ENCODE data around the gene CADPS2. TPM values are rescaled to one million over a fixed set of nuclear protein-coding genes. Genes with fewer than 3 reads are reported as not detected.

Gene CADPS2
- total RNA-seq, 4 donors from 2014 or later, result 27.7 to 46.2 (median 32.6) TPM

DNA sequence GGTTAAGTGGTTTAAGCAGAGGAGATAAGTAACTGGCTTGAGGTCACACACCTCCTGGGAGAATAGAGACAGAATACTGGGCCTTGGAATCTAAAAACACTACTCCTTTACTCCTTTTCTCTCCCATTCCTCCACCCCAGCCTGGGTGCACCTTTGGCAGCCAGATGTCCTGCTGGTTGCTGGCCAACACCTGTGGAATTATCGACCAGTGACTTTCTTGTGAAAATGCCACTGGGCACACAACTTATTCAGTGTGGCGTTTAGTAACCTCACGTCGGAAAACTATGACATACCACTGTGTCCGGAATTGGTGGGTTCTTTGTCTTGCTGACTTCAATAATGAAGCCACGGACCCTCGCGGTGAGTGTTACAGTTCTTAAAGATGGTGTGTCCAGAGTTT, 213.7 kb downstream of the CADPS2 start:
- DNase-seq, result no peak
- Histone ChIP-seq H3K4me1 (peaks cover 7 to 10% of the 10 kb centered on the region in 2 donors), H3K27ac (no peak overlapping the region), H3K36me3 (no peaks in the 10 kb centered on the region), H3K9me3 (no peaks in the 10 kb centered on the region), H3K27me3 (no peaks in the 10 kb centered on the region), H3K4me3 (replicated peaks in 1 of 3) (no peak overlapping the region)
- intact Hi-C loops (cut with DNase I), result no loop called here
- TF ChIP-seq, protein P1, sequence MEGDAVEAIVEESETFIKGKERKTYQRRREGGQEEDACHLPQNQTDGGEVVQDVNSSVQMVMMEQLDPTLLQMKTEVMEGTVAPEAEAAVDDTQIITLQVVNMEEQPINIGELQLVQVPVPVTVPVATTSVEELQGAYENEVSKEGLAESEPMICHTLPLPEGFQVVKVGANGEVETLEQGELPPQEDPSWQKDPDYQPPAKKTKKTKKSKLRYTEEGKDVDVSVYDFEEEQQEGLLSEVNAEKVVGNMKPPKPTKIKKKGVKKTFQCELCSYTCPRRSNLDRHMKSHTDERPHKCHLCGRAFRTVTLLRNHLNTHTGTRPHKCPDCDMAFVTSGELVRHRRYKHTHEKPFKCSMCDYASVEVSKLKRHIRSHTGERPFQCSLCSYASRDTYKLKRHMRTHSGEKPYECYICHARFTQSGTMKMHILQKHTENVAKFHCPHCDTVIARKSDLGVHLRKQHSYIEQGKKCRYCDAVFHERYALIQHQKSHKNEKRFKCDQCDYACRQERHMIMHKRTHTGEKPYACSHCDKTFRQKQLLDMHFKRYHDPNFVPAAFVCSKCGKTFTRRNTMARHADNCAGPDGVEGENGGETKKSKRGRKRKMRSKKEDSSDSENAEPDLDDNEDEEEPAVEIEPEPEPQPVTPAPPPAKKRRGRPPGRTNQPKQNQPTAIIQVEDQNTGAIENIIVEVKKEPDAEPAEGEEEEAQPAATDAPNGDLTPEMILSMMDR (IDR thresholded peaks at IDR 0.05), result no peak
- no peak for TF ChIP-seq POLR2A (IDR thresholded peaks at IDR 0.05)
- 95 to 98% methylated on average over 8 of the region's 8 CpGs for WGBS, 2 donors

DNA sequence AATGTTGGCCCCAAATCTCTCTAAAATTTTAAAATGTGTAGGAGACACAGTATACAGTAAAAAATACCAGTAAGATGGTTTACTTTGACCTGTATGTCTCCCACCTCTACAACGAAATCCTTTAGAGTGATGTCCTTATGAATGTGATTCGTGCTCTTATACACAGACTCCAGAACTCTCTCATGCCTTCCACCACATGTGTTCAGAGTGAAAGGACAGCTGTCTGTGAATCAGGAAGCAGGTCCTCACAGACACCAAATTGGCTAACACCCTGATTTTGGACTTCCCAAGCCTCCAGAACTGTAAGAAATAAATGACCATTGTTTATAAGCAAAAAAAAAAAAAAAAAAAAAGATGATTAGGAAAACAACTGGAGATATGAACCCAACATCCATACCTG, 222.5 kb downstream of the CADPS2 start:
- DNase-seq, result no peak
- TF ChIP-seq, protein P1 (IDR thresholded peaks at IDR 0.05), result no peak
- no peak for TF ChIP-seq POLR2A (IDR thresholded peaks at IDR 0.05)
- Histone ChIP-seq H3K9me3 (no peaks in the 10 kb centered on the region), H3K4me3 (replicated peaks in 1 of 3) (no peak overlapping the region), H3K27me3 (no peaks in the 10 kb centered on the region), H3K4me1 (no peaks in the 10 kb centered on the region), H3K36me3 (no peaks in the 10 kb centered on the region), H3K27ac (no peak overlapping the region)
- 83 to 91% methylated on average over 2 of the region's 2 CpGs for WGBS, 2 donors
- intact Hi-C loops (cut with DNase I), result no loop called here

DNA sequence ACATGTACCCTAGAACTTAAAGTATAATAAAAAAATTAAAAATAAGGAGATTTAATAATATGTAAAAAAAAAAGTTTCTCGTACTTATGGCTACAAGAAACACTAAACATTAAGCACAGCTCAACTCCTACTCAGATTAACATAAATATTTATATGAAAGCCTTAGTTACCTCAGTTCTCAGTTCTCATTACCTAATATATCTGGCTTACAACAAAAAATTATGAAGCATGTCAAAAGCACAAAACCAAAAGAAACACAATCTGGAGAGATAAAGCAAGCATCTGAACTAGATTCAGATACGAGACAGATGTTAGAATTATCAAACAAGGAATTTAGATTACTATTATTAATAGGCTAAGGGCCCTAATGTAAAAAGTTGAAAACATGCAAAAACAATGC, 227.4 kb downstream of the CADPS2 start:
- Histone ChIP-seq H3K27ac (no peak overlapping the region), H3K9me3 (no peaks in the 10 kb centered on the region), H3K4me1 (no peaks in the 10 kb centered on the region), H3K4me3 (replicated peaks in 1 of 3) (no peak overlapping the region), H3K27me3 (no peaks in the 10 kb centered on the region), H3K36me3 (no peaks in the 10 kb centered on the region)
- no peak for TF ChIP-seq POLR2A (IDR thresholded peaks at IDR 0.05)
- TF ChIP-seq, protein P1 (IDR thresholded peaks at IDR 0.05), result no peak
- intact Hi-C loops (cut with DNase I), result no loop called here
- DNase-seq, result no peak
- WGBS, 2 donors, result 80 to 91% methylated on average over 2 of the region's 2 CpGs

DNA sequence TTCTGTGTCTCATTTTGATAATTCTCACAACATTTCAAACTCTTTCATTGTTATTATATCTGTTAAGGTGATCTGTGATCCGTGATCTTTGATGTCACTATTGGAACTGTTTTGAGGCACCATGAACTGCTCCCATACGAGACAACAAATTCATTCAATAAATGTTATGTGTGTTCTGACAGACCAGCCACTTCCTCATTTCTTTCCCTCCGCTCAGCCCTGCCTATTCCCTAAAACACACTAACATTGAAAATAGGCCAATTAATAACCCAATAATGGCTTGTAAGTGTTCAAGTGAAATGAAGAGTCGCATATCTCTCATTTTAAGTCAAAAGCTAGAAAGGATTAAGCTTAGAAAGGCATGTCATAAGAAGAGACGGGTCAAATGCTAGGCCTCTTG, 232.6 kb downstream of the CADPS2 start:
- H3K36me3 ChIP-seq, result no peaks in the 10 kb centered on the region
- no peaks in the 10 kb centered on the region for H3K9me3 ChIP-seq
- no peaks in the 10 kb centered on the region for H3K4me1 ChIP-seq
- no peaks in the 10 kb centered on the region for H3K27me3 ChIP-seq
- no peak for DNase-seq
- 94% methylated on average over 5 of the region's 5 CpGs for WGBS, 2 donors
- intact Hi-C loops (cut with DNase I), result no loop called here
- no peak overlapping the region for H3K27ac ChIP-seq
- TF ChIP-seq, protein P1 (IDR thresholded peaks at IDR 0.05), result no peak
- no peak for TF ChIP-seq POLR2A (IDR thresholded peaks at IDR 0.05)
- no peak overlapping the region for H3K4me3 ChIP-seq (replicated peaks in 1 of 3)

DNA sequence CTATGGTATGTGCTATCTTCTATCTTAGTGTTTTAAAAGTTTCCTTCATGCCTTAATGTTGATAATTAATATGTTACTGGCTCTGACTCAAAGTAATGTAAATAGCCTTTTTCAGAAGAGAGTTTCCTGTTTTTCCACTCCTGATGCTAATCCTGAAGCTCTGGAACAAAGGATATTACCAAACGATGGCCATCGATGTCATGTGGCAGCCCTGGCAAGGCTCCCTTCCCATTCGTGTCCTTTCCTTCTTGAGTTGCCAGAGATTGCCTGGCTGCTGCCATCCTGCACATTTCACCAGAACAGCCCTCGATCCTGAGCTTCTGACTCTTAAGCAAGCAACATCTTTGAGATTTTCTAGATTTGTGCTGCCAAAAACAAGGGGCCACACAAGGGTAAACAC, 233.4 kb downstream of the CADPS2 start:
- DNase-seq, result no peak
- H3K36me3 ChIP-seq, result no peaks in the 10 kb centered on the region
- no peak overlapping the region for H3K4me3 ChIP-seq (replicated peaks in 1 of 3)
- H3K4me1 ChIP-seq, result no peaks in the 10 kb centered on the region
- H3K9me3 ChIP-seq, result no peaks in the 10 kb centered on the region
- no peak overlapping the region for H3K27ac ChIP-seq
- WGBS, 2 donors, result 63 to 66% methylated on average over 4 of the region's 4 CpGs
- intact Hi-C loops (cut with DNase I), result no loop called here
- TF ChIP-seq POLR2A (IDR thresholded peaks at IDR 0.05), result no peak
- H3K27me3 ChIP-seq, result no peaks in the 10 kb centered on the region

DNA sequence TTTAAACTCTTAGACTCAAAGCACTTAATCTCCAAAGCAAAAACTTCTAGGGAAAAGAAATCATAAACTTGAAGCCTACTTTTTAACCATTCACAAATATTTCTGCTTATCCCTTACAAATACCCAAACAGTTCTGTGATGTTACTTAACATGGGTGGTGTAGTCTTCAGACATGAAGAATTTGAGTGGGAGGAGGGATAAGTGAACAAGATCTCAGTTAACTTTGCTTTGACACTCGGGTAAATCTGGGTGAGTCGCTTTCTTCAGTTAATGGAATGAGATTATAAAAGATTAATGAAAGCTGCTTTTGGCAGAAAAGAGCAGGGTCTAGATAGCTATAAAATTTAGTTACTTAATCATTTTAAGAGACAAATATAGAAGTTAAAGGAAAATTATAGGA, 234.8 kb downstream of the CADPS2 start:
- H3K4me1 ChIP-seq, result no peaks in the 10 kb centered on the region
- intact Hi-C loops (cut with DNase I), result no loop called here
- no peak overlapping the region for H3K27ac ChIP-seq
- H3K27me3 ChIP-seq, result no peaks in the 10 kb centered on the region
- no peaks in the 10 kb centered on the region for H3K36me3 ChIP-seq
- TF ChIP-seq, protein P1 (IDR thresholded peaks at IDR 0.05), result no peak
- no peak for DNase-seq
- H3K4me3 ChIP-seq (replicated peaks in 1 of 3), result no peak overlapping the region
- 79 to 84% methylated on average over 2 of the region's 2 CpGs for WGBS, 2 donors
- H3K9me3 ChIP-seq, result no peaks in the 10 kb centered on the region
